AG09319 (cell line): Measurements from ENCODE around the gene ITGA11.

ENCODE experiments used
- DNase-seq: peaks from one replicate; pipeline ENCODE4 v3.0.0-alpha.2; 2010; ENCODE audit warnings: low read depth; ENCODE audit errors: extremely low read depth
- TF ChIP-seq, protein P1 (sequence below): IDR thresholded peaks from 2 replicates; pipeline ENCODE4 v1.5.1; 2011; ENCODE audit warnings: low read depth, mild to moderate bottlenecking, inconsistent platforms, low read length, moderate library complexity

ITGA11 gene

DNA sequence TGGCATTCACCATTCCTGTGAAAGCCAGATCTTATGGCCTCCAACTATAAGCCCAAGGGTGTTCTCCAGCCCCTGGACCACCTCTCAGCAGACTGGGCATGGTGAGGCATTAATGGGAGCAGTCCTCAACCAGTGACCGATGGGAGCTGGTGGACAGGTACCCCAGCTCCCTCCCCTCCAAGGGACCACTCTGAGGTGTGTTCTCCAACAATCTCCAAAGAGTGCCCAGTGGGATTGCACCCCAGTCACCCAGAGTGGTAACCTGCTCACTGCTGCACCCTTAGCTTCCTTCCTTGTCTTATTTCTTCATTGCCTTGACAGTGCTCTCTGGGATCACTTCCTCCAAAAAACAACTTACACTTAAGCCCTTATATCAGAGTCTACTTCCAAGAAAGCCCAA lies 8.2 kb upstream of the ITGA11 start:
- TF ChIP-seq, protein P1, sequence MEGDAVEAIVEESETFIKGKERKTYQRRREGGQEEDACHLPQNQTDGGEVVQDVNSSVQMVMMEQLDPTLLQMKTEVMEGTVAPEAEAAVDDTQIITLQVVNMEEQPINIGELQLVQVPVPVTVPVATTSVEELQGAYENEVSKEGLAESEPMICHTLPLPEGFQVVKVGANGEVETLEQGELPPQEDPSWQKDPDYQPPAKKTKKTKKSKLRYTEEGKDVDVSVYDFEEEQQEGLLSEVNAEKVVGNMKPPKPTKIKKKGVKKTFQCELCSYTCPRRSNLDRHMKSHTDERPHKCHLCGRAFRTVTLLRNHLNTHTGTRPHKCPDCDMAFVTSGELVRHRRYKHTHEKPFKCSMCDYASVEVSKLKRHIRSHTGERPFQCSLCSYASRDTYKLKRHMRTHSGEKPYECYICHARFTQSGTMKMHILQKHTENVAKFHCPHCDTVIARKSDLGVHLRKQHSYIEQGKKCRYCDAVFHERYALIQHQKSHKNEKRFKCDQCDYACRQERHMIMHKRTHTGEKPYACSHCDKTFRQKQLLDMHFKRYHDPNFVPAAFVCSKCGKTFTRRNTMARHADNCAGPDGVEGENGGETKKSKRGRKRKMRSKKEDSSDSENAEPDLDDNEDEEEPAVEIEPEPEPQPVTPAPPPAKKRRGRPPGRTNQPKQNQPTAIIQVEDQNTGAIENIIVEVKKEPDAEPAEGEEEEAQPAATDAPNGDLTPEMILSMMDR, result no peak

DNA sequence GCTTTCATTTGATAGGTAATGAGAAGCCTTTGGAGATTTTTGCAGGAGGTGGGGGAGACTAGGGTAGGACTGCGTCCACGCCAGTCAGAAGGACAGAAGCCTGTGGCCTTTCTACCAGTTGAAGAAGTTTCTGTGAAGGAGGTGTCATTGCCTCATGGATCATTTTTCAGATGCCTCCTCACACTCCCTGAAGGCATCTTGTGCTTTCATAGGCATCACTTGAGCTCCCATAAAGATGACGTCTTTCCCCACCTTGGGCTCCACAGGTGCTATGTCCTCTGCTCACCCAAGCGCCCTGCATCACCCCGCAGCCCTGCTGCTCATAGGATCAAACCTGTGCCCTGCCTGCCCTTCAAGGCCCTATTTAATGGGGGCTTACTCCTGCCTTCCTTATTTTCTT lies 7.5 kb upstream of the ITGA11 start:
- no peak for DNase-seq
- TF ChIP-seq, protein P1, result no peak

More for the DNA sequence above, 8.2 kb upstream of the ITGA11 start:
- no peak for DNase-seq

DNA sequence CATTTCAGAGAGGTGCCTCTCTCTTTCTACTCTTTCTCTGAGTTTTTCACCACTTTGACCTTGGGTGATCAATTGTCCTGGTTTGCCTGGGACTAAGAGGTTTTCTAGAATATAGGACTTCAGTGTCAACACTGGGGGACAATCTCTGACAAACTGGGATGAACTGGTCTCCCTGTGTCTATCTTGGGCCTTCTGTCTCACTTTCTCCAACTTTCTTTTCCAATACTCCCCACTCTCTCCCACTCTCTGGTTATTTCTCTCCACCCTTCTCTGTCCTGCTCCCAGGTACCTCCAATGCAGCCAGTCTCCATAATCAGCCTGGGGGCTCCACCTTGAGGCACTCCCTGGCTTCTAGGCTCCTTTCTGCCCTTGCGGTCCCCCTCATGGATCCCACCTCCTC lies 4.7 kb upstream of the ITGA11 start:
- DNase-seq, result no peak
- TF ChIP-seq, protein P1, result no peak

DNA sequence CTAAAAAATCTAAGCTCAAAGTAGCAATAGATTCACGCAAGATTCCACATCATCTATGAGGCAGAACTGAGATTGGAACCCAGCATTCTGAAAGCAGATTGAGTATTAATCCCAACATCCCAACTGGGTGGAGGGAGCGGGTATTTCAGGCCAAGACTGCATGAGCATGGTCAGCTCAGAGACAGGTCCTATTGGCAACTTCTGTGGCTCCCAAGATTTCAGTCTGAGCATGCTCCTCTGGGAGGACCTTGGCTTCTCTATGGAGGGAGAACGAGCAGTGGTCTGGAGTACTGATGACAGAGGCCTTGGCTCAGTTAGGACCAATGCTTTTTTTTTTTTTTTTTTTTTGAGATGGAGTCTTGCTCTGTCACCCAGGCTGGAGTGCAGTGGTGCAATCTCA lies 4.0 kb upstream of the ITGA11 start:
- TF ChIP-seq, protein P1, result no peak
- DNase-seq, result no peak

DNA sequence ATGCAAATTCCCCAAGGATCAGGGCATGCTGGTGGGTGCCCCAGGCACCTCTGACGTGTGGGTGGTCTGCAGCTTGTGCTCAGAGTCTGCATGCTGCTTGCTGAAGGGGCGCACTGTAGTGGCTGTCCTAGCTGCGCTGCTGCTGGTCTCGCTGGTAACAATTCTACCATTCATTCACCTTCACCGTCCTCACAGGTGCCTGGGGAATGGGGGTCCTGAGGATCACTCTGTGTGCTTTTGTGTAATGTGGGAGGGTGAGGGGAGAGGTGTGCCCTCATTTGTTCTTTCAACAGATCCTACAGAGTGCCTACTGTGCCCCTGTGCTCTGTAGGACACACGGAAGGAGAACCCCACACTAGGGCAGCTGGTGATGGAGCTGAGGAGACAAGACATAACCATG lies 2.1 kb upstream of the ITGA11 start:
- TF ChIP-seq, protein P1, result no peak
- no peak for DNase-seq

DNA sequence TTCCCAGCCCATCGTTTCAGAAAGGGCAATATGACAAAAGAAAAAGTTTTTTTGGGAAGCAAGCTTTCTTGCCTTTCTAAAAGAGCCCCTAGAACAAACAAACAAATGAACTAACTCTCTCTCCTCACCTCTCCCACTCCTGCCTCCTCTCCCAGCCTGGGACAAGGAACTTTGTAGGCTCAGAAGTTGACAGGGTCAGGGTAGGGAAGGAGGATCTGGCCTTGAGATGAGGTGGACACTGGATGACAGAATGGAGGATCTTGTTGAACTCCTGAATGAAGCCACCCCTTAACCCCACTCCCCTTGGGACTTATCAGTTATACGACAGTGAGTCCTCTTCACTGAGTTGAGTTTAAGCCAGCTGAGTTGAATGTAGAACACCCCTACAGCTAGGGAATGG lies 1.6 kb upstream of the ITGA11 start:
- DNase-seq, result no peak
- TF ChIP-seq, protein P1, result no peak

DNA sequence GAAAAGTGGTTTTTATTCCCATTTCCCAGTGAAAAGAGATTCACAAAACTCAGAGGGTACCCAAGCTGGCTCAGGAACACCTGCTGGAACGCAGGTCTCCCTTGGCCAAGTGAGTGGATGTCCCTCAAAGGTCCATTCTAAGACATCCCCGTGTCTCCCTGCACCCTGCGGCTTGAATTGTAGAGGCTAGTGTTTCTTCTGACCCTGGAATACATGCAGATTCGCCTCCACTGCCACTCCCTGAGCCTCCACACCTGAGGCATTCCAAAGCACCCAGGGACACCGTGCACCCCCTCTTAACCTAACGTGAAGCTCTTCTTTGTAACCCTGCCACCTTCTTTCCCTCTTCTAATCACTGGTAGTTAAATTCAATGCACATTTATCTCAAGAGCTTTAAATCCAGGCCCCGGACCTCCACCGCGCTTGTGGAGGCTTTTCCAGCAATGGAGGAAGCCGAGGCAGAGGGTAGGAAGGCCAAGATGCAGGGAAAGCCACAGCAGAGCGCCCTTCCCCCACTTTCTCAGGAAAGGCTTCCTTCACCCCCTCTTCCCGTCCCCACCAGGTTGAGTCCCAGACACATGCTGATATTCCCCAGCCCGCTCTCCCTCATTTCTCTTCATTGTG lies 590 bp upstream of the ITGA11 start:
- DNase-seq, result no peak
- TF ChIP-seq, protein P1, result no peak
